DOHH2 (cell line): ENCODE data around the gene AIP.

Experiments
- H3F3A ChIP-seq: fragments of 200-600 bp; sonication (generic), shearing (Covaris generic); 2 replicates; pipeline ENCODE4 v1.6.0; 2016; ENCODE audit warnings: antibody characterized with exemption, mild to moderate bottlenecking; ENCODE audit not compliant: control insufficient read depth, insufficient read depth
- H3K27ac ChIP-seq: fragments of 200-600 bp; sonication (generic); 2 replicates; pipeline ENCODE4 v1.5.1; 2014; ENCODE audit warnings: low read depth, mild to moderate bottlenecking, low read length, moderate library complexity
- H3K27me3 ChIP-seq: fragments of 200-600 bp; sonication (generic); 2 replicates; pipeline ENCODE4 v1.6.1; 2014; ENCODE audit warnings: mild to moderate bottlenecking, low read length, mixed read lengths; ENCODE audit not compliant: control insufficient read depth
- H3K36me3 ChIP-seq: fragments of 200-600 bp; sonication (generic); 2 replicates; pipeline ENCODE4 v1.6.1; 2014; ENCODE audit warnings: mild to moderate bottlenecking, low read length, moderate library complexity, mixed read lengths; ENCODE audit not compliant: control insufficient read depth
- H3K4me1 ChIP-seq: fragments of 200-600 bp; sonication (generic); 2 replicates; pipeline ENCODE4 v1.6.1; 2014; ENCODE audit warnings: mild to moderate bottlenecking, low read length, mixed read lengths; ENCODE audit not compliant: control insufficient read depth
- H3K4me2 ChIP-seq: fragments of 200-600 bp; sonication (generic); 2 replicates; pipeline ENCODE4 v1.6.0; 2014; ENCODE audit warnings: mild to moderate bottlenecking, low read length, moderate library complexity
- H3K4me3 ChIP-seq: fragments of 200-600 bp; sonication (generic); 2 replicates; pipeline ENCODE4 v1.5.1; 2014; ENCODE audit warnings: mild to moderate bottlenecking, low read length, mixed read lengths
- H3K79me2 ChIP-seq: fragments of 200-600 bp; sonication (generic); 2 replicates; pipeline ENCODE4 v1.6.1; 2014; ENCODE audit warnings: mild to moderate bottlenecking, low read length, mixed read lengths; ENCODE audit not compliant: control insufficient read depth
- H3K9me2 ChIP-seq: fragments of 200-600 bp; sonication (generic); replicated peaks from 2 replicates; pipeline ENCODE4 v1.6.1; 2014; ENCODE audit warnings: mild to moderate bottlenecking, low read length, mixed read lengths; ENCODE audit not compliant: control insufficient read depth
- H3K9me3 ChIP-seq: fragments of 200-600 bp; sonication (generic); 2 replicates; pipeline ENCODE4 v1.6.1; 2014; ENCODE audit warnings: antibody characterized with exemption, low read length, mixed read lengths; ENCODE audit not compliant: control insufficient read depth, insufficient read depth
- H4K20me1 ChIP-seq: fragments of 200-600 bp; sonication (generic); 2 replicates; pipeline ENCODE4 v1.6.0; 2014; ENCODE audit warnings: low read depth, mild to moderate bottlenecking, antibody characterized with exemption, low read length, moderate library complexity; ENCODE audit not compliant: control insufficient read depth, insufficient read depth
- EZH2phosphoT487 ChIP-seq: fragments of 200-600 bp; sonication (generic); IDR thresholded peaks from 2 replicates; pipeline ENCODE4 v1.6.1; 2017; ENCODE audit warnings: borderline replicate concordance, mild to moderate bottlenecking, antibody characterized with exemption, low read length, moderate library complexity, mixed read lengths
- TF ChIP-seq, protein P1 (sequence below): fragments of 200-600 bp; sonication (generic); IDR thresholded peaks from one replicate; pipeline ENCODE4 v1.5.1; 2014; ENCODE audit warnings: antibody characterized with exemption, mild to moderate bottlenecking, low read depth, low read length; ENCODE audit not compliant: poor library complexity, severe bottlenecking

The AIP gene

DNA sequence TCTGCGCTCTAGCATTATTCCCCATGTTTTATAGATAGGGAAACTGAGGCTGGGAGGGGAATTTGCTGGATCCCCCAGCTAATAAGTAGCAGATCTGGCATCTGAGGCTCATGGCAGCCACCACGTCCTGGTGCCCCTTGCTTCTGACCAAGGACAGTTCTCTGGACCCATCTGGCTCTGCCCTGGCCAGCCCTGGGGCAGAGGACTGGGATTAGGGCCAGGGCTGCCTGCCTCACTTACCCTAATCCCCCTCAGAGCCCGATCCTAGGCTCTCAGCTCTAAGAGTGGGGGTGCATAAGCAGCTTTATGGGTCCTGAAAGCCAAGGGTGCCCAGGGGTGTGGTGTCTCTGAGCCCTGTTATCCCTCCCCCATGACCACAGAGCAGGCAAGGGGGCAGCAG, 27.8 kb upstream of the AIP start, which contains the start of gene CABP4:
Gene CABP4 (plus strand): TSS at position 301 of the 400 bp plus-strand sequence. CDS start 70 bp downstream, at position 371.
- Histone ChIP-seq H3K36me3 (no peaks in the 10 kb centered on the region), H3K27me3 (no peaks in the 10 kb centered on the region), H3K27ac (no peak within 1 kb of the TSS), H3K4me2 (no peak within 1 kb of the TSS), H3K9me3 (no peaks in the 10 kb centered on the region), H3K4me1 (peaks cover 41% of the 10 kb centered on the region), H3K9me2 (no peaks in the 10 kb centered on the region), H3K4me3 (no peak within 1 kb of the TSS), H3K79me2 (no peaks in the 10 kb centered on the region), H3F3A (peaks cover 14% of the 10 kb centered on the region), H4K20me1 (no peaks in the 10 kb centered on the region)
- TF ChIP-seq, protein P1, sequence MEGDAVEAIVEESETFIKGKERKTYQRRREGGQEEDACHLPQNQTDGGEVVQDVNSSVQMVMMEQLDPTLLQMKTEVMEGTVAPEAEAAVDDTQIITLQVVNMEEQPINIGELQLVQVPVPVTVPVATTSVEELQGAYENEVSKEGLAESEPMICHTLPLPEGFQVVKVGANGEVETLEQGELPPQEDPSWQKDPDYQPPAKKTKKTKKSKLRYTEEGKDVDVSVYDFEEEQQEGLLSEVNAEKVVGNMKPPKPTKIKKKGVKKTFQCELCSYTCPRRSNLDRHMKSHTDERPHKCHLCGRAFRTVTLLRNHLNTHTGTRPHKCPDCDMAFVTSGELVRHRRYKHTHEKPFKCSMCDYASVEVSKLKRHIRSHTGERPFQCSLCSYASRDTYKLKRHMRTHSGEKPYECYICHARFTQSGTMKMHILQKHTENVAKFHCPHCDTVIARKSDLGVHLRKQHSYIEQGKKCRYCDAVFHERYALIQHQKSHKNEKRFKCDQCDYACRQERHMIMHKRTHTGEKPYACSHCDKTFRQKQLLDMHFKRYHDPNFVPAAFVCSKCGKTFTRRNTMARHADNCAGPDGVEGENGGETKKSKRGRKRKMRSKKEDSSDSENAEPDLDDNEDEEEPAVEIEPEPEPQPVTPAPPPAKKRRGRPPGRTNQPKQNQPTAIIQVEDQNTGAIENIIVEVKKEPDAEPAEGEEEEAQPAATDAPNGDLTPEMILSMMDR, result no peak
- TF ChIP-seq EZH2phosphoT487, result no peak

DNA sequence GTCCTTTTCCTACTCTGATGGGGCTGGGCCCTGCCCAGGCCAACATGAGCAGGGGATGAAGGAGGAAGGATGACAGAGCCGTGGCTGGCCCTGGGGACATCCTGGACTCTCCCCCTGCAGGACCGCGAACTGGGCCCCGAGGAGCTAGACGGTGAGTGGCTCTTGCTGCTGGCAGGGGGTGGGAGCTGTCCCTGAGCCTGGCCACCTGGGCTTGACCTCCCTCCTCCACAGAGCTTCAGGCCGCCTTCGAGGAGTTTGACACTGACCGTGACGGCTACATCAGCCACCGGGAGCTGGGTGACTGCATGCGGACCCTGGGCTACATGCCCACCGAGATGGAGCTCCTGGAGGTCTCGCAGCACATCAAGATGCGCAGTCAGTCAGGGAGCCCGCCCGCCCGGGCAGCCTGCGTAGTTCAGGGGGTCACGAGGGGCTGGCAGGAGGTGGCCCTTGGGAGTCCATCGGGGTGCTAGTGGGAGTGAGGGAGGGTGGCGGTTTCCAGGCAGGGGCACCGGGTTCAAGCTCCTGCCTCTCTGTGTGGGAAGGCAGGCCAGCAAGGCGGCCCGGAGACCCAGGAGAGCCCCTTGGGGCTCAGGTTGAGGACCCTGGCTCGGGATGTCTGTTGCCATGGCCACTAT, 26.6 kb upstream of the AIP start:
- TF ChIP-seq EZH2phosphoT487, result no peak
- TF ChIP-seq, protein P1, result no peak
- Histone ChIP-seq H3F3A (peaks cover 20% of the 10 kb centered on the region), H3K9me3 (no peaks in the 10 kb centered on the region), H4K20me1 (no peaks in the 10 kb centered on the region), H3K4me1 (peaks cover 41% of the 10 kb centered on the region), H3K36me3 (no peaks in the 10 kb centered on the region), H3K79me2 (no peaks in the 10 kb centered on the region), H3K9me2 (no peaks in the 10 kb centered on the region), H3K27ac (no peak overlapping the region), H3K4me3 (no peak overlapping the region), H3K27me3 (no peaks in the 10 kb centered on the region), H3K4me2 (no peak overlapping the region)

DNA sequence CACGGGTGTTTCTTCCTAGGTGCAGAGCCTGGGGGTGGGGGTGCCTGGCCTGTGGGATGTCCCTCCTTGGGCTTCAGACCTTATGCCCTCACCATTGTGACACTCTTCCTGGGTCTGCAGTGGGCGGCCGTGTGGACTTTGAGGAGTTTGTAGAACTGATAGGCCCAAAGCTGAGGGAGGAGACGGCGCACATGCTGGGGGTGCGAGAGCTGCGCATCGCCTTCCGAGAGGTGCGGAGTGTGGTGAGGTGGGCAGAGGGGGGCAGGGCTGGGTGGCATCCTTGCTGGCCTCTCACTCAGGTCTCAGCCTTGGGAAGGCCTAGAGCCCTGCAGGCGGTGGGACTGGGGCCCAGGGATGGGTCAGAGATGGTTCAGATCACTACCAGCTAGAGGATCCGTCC, 25.4 kb upstream of the AIP start:
- TF ChIP-seq, protein P1, result no peak
- TF ChIP-seq EZH2phosphoT487, result no peak
- Histone ChIP-seq H3K27ac (no peak overlapping the region), H3K9me2 (no peaks in the 10 kb centered on the region), H3K4me1 (peaks cover 47% of the 10 kb centered on the region), H4K20me1 (no peaks in the 10 kb centered on the region), H3K27me3 (no peaks in the 10 kb centered on the region), H3K79me2 (no peaks in the 10 kb centered on the region), H3K4me2 (no peak overlapping the region), H3K9me3 (no peaks in the 10 kb centered on the region), H3K36me3 (no peaks in the 10 kb centered on the region), H3K4me3 (no peak overlapping the region), H3F3A (peaks cover 26% of the 10 kb centered on the region)
